Medulla oblongata (tissue), 1 donor: ENCODE data around the gene RAET1G.
A peak's percentile ranks its signal among the peaks of the same experiment; 100 is the strongest.
"Not testable (repeated sequence)": the region's sequence is repeated elsewhere in the genome, so short reads cannot be mapped to it uniquely, and the experiment has no call there.

ENCODE experiments used
- DNase-seq: peaks from one replicate; pipeline ENCODE4 v3.0.0-alpha.2; 2015; ENCODE audit errors: extremely low spot score

The RAET1G gene, protein sequence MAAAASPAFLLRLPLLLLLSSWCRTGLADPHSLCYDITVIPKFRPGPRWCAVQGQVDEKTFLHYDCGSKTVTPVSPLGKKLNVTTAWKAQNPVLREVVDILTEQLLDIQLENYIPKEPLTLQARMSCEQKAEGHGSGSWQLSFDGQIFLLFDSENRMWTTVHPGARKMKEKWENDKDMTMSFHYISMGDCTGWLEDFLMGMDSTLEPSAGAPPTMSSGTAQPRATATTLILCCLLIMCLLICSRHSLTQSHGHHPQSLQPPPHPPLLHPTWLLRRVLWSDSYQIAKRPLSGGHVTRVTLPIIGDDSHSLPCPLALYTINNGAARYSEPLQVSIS

DNA sequence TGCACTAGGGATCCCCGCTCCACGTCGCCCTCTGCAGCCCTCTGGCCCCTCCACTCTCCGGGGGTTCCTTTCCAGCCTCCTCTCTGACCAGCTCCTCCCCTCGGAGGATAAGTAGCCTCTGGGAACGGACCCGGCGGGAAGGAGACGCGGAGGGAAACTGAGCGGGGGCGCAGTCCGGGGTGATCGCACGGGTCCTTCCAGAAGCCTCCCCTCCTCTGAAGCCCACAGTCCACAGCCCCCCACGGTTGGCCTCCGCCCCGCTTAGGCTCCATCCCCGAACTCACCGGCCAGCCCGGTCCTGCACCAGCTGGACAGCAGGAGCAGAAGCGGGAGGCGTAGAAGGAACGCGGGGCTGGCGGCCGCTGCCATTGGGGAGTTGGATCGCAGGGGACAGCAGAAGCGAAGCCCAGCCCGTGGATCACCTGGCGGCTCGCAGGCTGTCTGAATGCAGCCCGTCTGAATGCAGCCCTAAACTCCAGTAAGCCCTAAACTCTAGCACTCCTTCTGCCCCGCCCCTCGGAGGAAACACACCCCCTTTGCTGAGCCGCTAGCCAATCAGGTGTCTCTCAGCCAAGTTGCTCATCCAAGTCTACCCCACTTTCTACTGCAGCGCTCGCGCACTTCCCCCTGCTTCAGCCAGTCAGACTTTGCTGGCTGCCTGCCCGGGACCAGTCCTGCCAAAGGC, at the start of gene RAET1G:
RAET1G (minus strand) TSS at position 480 of the 685 bp plus-strand sequence; CDS start at position 369, 111 bp downstream.
- DNase-seq: peak; percentile 89

DNA sequence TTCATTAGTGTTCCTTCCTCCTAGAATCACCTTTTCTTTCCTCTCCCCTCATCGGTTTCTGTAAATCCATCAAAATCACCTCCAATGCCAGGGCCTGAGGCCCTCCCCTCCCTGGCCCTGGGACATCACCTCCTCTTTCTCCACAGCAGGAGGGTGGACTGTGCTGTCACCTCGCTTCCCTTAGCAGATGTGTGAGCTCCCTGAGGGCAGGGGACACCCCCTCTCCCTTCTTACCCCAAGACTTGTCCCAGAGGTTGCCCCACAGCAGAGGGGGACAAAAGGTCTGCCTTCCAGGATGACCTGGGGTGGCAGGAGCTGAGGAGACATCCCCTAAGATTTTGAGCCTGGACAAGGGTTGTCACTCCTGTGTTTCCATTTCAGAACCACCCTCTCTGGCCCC, 46.7 kb upstream of the RAET1G start:
- no peak for DNase-seq

DNA sequence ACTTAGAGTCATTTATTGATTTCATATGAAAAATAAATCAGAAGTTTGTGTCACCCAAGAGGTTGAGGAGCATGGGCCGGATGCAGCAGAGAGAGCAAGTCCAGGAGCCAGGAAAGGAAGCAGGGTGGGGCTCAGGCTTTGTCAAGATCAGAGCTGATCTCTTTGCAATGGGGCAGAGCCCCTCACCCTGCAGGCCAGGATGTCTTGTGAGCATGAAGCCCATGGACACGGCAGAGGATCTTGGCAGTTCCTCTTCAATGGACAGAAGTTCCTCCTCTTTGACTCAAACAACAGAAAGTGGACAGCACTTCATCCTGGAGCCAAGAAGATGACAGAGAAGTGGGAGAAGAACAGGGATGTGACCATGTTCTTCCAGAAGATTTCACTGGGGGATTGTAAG, 46.0 kb upstream of the RAET1G start:
- not testable (repeated sequence) for DNase-seq

DNA sequence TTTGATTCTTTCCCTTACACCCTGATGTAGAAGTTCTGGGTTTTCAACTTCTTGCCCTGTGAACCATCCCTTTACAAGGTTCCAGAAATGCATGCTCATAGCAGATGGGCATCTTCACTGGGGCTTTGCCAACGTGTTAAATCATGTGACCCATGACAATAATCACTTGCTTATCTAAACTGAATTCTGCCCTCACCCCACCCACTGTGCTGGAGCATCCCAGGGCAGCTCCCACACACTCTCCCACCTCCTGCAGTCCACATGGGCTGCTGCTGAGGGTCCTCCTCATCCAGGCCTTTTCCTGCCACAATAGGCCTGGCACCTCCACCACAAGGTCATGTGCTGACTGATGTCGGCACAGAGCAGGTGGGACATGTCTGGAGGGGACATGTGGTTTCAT, 45.1 kb upstream of the RAET1G start:
- not testable (repeated sequence) for DNase-seq

DNA sequence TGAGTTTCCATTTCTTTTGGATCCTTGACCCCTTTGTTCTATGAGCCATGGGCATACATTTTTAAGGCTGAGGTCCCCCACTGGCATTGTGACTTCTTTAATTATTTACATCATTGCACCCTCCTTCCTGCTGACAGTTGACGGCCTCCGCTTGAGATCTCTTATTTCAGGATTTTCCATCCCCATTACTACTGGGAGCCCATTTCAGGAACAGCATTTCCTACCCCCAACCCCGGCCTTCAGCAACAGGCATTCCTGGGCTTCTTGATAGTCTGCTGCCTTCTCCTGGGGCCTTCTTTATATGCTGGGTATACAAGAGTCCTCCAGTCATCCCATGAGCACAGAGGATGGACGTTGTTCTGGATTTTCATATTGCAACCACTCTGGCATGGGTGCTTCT, 44.7 kb upstream of the RAET1G start:
- DNase-seq: no peak

DNA sequence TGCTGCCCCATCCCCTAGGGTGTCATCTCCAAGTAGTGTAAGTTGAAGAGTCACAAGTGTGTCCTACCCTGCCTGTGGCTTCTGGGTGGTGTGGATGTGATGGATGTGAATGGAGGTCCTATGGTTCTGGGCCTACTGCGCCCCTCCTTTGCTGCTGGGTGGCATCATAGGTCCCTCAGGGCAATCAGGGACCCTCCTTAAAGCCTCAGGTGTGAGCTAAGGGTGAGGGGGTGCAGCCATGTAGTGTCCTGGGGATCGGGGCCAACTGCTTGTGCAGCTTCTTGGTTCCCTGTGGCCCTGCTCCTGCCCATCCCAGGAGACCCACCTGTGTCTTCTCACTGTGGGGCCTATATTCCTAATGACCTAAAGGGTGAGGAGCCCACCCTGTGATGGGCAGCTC, 43.4 kb upstream of the RAET1G start:
- not testable (repeated sequence) for DNase-seq

DNA sequence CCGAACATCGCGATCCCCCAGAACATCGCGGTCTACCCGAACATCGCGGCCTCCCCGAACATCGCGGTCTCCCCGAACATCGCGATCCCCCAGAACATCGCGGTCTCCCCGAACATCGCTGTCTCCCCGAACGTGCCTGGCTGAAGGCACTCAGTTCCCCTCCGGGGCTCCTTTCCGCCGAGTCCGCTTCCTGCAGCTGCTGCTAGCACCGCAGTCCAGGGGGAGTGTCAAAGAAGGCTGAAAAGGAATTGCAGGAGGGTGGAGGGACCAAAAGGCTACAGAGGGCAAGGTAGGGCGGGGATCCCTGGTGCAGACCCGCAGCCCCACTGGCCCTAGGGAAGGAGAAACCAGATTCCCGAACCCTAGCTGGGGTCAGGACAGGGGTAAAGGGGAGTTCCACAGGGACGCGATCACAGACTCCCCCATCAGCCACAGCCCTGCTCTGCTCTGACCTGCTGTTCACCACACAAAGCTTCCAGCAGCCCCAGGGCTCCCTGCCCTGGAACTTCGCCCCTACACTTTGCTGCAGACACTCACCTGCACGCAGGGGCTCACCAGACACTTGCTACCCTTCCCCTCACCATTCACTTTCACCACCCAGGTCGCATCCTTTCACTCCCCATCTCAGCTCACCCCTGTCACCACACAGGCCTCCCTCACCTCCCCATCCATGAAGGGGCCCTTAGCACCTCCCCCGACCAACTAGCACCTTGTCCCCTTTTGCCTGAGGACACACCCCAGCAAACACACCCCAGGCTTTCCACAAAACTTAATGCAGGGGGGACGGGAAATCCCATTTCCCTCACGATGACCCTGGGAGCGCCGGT, 42.5 kb upstream of the RAET1G start:
- no peak for DNase-seq

DNA sequence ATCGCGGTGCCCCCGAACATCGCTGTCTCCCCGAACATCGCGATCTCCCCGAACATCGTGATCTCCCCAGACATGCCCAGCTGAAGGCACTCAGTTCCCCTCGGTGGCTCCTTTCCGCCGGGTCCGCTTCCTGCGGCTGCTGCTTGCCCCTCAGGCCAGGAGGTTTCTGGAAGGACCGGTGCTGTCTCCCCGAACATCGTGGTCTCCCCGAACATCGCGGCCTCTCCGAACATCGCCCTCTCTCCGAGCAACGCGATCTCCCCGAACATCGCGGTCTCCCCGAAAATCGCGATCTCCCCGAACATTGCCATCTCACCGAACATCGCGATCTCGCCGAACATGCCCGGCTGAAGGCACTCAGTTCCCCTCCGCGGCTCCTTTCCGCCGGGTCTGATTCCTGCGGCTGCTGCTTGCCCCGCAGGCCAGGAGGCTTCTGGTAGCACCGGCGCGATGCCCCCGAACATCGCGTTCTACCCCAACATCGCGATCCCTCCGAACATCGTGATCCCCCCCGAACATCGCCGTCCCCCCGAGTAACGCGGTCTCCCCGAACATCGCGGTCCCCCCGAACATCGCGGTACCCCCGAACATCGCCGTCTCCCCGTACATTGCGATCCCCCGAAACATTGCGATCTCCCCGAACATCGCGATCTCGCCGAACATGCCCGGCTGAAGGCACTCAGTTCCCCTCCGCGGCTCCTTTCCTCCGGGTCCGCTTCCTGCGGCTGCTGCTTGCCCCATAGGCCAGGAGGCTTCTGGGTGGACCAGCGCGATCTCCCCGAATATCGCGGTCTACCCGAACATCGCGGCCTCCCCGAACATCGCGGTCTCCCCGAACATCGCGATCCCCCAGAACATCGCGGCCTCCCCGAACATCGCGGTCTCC, 41.6 kb upstream of the RAET1G start:
- DNase-seq: no peak

DNA sequence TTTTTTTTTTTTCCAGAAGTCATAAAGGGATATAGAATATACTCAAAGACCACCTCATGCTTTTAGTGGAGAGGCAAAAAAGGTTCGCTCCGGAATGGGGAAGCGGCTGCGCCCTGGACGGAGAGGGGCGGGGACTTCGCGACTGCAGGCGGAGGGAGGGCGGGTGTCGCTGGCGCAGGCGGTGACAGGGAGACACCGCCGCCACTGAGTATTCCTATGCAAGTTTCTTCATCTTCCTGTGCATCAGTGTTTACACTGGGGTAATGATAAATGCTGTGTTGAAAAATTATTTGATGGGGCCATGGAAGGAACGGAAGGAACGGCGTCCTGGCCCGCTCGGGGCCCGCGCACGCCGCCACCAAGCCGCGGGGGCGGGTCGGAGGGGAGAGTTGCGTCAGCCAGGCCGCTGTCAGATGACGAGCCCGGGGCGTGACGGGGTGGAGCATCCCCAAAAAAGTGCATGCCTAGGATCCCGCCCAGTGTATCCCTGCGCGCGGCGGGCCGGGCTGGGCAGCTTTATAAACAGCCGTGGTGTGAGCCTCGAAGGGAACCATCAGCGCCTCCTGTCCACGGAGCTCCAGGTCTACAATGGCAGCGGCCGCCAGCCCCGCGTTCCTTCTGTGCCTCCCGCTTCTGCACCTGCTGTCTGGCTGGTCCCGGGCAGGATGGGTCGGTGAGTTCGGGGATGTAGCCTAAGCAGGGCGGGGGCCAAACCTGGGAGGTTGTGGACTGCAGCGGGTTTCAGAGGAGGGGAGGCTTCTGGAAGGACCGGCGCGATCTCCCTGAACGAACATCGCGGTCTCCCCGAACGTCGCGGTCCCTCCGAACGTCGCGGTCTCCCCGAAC, 40.8 kb upstream of the RAET1G start, which contains the start of gene ULBP1:
ULBP1 (plus strand) TSS at position 482 of the 846 bp plus-strand sequence; CDS start at position 589, 107 bp downstream.
- peak; percentile 31 for DNase-seq

DNA sequence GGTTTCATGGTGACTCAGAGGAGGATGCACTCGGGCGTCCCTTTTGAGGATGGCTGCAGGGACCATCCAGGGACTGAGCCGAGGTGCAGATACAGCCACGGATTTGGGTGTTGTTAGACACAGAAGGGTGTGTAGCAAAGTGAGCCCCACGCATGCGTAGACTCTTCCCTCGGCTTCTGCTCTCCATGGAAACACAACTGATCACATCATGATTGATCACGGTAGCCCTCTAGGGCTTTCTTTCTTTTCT, 40.2 kb upstream of the RAET1G start:
- DNase-seq: no peak

DNA sequence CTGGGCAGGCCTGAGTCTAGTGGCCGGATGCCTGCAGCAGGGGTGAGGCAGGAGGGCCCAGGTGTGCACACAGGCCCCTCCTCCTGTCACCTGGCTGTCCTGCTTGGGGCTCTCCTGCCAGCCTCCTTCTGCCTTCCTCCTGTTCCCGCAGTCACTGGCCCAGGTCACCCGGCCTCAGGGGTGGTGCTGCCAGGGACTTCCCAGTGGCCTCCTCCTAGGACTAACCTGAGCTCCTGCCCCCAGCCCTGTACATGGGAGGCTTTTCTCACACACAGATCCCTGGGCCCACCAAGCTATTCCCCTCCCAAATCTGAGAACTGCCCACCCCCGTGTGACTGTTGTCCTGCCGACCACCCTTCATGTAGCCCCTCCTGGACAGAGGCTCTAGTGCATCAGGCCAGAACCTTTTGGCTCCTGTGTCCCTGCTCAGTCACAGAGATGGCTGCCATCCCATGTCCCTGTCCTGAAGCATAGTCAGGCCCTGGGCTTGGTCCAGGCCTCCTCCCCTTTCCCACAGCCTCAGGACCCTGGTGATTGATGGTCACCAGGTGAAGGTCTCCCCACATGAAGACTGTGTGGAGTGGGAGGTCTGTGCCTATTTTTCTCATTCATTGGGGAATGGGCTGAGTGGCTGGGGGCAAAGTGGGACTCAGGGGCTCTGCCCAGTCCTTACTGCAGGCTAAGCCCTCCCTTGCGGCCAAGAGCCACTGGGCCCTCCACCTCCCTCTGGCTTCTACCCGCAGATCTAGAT, 39.7 kb upstream of the RAET1G start:
- no peak for DNase-seq

DNA sequence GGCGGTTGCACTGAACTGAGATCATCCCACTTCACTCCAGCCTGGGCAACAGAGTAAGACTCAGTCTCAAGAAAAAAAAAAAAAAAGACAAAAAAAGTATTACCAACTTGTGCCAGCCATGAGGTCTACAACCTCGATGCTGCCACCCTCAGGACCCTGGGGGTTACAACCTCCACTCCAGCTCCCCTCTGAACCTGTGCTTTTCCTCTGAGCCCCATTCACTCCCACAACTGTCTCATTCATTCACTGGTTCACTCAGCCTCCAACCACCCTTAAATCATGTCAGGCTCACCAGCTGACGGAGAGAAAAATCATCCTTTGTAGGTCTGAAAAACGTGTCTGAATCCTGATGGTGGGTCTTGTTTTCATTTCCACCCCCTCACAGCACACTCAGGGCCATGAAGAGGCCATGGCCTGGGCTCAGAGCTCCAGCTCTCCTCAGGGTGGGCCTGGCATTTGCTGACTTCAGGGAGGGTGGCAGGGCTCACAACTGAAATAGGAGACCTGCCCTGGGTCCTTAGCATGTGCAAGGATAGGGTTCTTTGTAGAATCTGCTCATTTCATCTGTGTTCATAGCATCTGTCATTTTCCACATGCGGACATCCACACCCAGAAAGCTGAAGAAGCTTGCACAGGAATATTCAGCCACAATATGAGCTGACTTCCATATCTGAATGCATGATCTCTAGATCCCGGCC, 39.0 kb upstream of the RAET1G start:
- DNase-seq: no peak

DNA sequence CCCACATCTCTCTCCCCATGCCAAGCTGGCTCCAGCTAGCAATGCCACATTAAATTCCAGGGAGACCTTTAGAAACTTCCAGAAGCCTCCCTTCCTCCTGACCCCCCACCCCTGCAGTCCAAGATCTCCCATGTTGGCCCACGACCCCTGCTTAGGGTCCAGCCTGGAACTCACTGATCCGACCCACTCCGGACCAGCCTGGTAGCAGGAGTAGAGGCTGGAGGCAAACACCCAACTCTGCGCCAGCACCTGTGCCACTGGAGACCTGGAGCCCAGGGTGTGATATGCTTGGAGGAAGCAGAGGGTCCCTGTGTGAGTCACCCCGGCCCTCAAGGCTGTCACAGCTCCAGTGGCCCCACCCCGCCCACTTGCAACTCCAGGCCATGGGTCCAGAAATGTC, 37.6 kb upstream of the RAET1G start:
- no peak for DNase-seq

DNA sequence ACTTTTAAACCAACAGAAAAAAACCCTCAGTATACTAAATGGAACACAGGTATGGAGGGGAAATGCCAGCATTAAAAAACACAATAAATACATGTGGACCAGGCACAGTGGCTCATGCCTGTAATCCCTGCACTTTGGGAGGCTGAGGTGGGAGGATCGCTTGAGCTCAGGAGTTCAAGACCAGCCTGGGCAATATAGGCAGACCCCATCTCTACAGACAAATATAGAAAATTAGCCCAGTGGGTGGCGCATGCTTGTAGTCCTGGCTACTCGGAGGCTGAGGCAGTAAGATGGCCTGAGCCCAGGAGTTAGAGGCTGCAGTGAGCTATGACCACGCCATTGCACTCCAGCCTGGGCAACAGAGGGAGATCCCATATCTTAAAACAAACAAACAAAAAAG, 36.9 kb upstream of the RAET1G start:
- not testable (repeated sequence) for DNase-seq

DNA sequence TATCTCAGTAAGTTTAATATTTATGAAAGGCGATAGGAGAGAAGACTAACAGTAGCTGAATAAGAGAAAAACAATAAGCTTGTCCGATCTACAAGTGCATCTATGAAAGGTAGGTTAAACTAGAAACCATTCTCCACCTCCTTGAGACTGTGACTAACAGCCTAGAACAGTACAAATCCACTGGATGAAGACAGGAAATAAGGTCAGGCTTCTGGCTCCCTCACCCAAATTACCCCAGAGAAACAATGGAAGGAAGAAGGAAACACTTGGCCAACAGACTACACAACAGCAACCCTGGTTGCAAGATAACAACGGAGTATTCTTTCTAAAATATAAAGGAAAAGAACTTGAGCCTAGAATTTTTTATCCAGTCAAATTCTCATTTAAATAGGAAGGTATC, 35.2 kb upstream of the RAET1G start:
- not testable (repeated sequence) for DNase-seq

DNA sequence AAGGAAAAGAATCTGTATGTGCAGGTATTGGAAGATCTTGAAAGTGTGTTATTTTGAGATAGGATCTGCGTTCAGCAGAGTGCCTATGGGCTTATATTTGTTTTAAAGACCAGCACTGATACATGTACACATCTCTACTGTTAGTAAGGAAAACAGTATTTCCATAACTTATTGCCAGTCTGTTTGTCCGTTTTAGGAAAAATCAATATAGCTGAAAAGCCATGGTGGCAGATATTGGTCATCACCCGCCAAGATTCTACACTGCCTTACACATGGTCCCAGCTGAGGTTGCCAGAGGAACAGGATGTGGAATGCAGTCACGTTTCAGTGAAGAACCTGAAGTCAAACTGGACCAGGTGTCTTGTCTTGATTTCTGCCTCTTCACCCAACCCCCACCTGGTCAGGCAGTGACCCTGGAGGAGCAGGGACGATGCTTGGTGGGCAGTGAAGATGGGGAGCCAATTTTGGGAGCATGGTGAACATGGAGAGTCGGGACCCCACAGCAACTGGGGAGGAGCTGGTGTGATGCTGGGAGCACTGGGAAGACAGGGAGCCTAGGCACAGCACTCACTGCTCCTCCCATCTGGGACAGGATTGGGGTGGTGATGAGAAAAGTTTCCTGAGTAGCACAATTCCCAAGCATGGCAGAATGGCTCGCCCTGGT, 32.9 kb upstream of the RAET1G start:
- DNase-seq: not testable (repeated sequence)

DNA sequence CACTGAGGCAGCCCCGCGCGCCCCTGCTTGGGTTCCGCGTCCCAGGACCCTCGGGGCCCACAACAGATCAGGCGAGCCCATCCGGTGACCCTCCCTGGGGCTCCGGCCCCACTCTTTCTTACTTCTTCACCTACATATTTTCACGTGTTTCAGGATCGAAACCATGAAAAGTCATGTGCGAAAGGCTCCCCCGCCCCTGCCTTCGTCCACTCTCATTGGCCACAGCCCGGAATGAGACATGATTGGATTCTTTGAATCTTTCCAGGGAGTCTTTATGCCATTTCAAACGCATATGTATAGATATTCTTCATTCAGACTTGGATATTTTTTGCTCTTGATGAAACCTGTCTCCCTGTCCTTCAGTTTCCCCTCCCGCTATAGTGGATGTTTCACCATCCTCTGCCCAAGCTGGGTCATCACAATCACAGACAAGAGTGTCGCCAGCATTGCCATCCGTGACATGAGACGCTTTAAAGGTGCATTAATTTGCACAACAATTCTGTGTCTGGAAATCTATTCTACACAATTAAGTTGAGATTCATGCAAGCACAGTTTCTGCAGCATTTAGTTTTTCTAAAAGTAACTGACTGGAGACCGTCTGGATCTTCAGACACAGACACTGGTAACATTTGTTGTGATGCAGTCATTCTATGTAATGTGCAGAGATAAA, 32.2 kb upstream of the RAET1G start:
- not testable (repeated sequence) for DNase-seq

DNA sequence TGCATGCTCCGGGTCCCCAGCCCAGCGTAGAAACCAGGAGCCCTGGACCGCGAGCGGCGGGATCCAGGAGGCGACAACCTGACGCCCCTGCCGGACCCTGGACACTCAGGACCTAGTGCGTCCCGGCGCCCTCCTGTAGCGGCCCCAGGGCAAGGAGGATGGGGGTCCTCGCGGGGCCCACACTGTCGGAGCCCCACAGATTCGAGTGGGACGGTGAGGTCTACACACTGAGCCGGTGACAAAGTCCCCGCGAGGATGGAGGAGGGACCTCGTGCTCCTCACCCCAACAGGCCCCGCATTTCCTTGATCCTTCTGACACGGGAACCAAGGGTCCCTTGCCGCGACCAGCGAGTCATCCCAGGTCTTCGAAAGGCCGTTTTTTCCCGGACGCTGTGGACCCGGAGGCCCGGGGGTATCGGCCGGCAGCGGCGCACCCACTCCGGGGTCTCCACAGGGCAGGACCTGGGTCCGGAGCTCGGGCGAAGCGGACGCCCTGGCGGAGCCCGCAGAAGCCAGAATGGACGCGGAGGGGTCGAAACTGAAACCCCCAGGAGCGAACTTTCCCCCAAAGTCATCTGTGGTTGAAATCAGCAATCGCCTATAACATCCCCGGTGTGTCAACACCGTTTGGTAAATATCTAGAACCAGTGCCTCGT, 31.5 kb upstream of the RAET1G start:
- DNase-seq: not testable (repeated sequence)
